Frontal cortex (tissue), 4 donors: ENCODE data around the gene TFAP2E. TPM values are rescaled to one million over a fixed set of nuclear protein-coding genes. Genes with fewer than 3 reads are reported as not detected.

Experiments
- DNase-seq, 2 donors: peaks; one replicate each; pipeline ENCODE4 v3.0.0; 2012; ENCODE audit warnings: low spot score in 2 of 2
- FAIRE-seq: peaks from 2 replicates; lab custom pipeline; 2012; peaks lifted over from hg19 to GRCh38; lab: Jason Lieb, UNC
- total RNA-seq: library from RNA; depleted of rRNA; stranded (reverse); fragments of >200 nt; gene quantifications from one replicate; pipeline ENCODE4 v1.2.3, GENCODE V29; 2014
- donor health status: control.
- donor health status: control.
- donor health status: control.

TFAP2E gene
- total RNA-seq, 1 donor from 2014 or later = under 0.01 TPM

- FAIRE-seq = no peak
- DNase-seq = no peak
Observed at GRCh38 chr1:35556484-35557117, 16.5 kb upstream of the TFAP2E start.

DNA sequence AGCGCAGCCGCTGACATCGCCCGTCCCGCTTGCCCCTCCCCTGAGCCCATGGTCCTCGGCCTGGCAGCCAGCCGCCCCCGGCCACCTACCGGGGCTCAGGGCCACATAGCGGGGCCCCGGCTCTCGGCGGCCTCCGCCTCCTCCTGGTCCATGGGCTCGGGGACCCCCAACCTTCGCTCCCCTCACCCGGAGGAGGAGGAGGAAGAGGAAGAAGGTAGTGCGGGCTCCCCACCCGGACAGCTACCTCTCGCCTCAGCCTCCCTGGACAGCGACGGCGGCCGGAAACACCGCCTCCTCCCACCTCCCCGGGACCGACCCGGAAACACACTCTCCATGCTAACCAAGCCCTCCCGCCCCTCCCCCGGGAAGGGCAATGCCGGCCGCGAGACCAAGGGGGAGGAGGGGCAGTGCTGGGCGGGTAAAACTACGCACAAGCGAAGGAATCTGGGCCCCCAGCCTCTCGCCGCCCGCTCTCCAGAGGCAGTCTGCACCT is 15.9 kb upstream of the TFAP2E start, which contains the start of gene KIAA0319L:
TSS of gene KIAA0319L (minus strand) at position 286 of the 493 bp plus-strand sequence. CDS start 2,912 bp downstream, outside the sequence.
- DNase-seq = peak; percentile 91 to 93
- FAIRE-seq = no peak

- DNase-seq = peak; percentile 91 to 92
- peak; percentile 10 for FAIRE-seq
Observed at GRCh38 chr1:35557611-35558373, 15.3 kb upstream of the TFAP2E start, which contains the start of gene NCDN. TSS of gene NCDN (plus strand) at chr1:35557799. CDS start at chr1:35558191, 392 bp downstream.

GRCh38 chr1:35558374-35559316 is 14.5 kb upstream of the TFAP2E start:
- no peak for FAIRE-seq
- peak in 1 of 2 donors; percentile 30 for DNase-seq

DNA sequence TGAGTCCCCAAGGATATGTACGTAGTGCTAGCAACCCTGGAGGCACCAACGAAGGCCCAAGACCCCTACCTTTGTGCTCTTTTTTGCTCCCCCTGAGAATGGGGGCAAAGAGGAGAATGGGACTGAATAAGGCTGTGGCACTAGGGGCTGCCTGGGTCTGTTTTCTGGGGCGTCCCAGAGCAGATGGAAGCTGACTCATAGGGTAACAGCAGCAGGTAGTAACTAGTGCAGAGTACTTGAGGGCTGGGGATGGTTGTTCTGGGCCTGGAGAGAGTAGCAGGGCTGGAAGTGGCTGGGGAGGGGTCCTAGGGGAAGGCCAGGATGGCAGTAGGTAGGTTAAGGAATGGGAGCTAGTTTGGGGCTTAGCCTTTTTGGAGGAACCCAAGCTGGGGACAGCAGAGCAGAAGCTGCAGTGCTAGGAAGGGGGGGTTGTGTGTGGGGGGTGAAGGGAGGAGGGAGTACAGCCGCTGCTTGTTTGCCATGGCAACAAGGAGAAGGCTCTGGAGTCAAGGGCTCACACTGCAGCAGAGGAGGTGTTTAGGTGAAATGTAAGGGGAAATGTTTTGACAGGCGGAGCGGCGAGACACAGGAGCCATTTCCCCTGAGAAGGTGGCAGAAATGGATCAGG is 13.7 kb upstream of the TFAP2E start:
- DNase-seq = no peak
- no peak for FAIRE-seq

GRCh38 chr1:35560256-35561225 is 12.6 kb upstream of the TFAP2E start:
- DNase-seq = peak in 1 of 2 donors; percentile 60
- FAIRE-seq = no peak

DNA sequence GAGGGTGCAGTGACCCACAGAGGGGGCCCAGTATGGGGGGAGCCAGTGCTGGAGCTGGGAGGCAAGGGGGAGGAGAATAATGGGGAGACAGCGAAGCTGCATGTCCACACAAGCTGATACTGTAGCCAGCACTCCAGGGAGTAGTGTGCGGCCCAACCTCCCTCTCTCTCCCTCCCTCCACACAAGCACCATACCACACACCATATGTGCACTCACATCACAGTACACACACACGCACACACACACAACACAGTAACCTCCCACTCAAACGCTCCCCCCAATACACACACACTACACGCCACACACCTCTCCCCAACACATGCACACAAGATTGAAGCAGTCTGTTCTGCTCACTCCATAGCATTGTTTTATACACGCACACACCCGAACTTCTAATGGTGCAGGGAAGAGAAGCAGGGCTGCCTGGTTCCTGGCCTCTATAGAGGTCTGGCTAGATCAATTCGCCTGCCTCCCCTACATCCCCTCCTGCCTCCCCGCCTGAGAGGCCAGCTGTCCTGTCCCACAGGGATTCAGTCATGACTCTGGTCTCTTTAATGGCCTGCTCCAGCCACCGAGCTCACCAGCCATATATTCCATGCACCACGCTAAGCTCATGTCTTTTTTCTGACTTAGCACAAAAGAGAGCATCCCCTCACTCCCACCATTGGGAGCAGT is 11.7 kb upstream of the TFAP2E start:
- no peak for DNase-seq
- FAIRE-seq = no peak

- DNase-seq (no peak), FAIRE-seq (no peak)
Observed at GRCh38 chr1:35561972-35562680, 11.0 kb upstream of the TFAP2E start.

DNA sequence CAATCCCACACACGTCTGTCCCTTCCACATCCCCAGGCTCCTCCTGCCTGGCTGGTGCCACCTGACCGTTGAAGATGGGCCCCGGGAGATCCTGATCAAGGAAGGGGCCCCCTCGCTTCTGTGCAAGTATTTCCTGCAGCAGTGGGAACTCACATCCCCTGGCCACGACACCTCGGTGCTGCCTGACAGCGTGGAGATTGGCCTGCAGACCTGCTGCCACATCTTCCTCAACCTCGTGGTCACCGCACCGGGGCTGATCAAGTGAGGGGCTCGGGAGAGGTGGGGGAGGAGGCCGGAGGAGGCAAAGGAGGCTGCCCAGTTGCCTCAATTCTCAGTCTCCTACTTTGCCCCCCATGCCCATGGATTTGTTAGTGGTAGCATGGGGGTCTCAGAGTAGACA is 9.9 kb upstream of the TFAP2E start:
- FAIRE-seq (no peak), DNase-seq (no peak)

DNA sequence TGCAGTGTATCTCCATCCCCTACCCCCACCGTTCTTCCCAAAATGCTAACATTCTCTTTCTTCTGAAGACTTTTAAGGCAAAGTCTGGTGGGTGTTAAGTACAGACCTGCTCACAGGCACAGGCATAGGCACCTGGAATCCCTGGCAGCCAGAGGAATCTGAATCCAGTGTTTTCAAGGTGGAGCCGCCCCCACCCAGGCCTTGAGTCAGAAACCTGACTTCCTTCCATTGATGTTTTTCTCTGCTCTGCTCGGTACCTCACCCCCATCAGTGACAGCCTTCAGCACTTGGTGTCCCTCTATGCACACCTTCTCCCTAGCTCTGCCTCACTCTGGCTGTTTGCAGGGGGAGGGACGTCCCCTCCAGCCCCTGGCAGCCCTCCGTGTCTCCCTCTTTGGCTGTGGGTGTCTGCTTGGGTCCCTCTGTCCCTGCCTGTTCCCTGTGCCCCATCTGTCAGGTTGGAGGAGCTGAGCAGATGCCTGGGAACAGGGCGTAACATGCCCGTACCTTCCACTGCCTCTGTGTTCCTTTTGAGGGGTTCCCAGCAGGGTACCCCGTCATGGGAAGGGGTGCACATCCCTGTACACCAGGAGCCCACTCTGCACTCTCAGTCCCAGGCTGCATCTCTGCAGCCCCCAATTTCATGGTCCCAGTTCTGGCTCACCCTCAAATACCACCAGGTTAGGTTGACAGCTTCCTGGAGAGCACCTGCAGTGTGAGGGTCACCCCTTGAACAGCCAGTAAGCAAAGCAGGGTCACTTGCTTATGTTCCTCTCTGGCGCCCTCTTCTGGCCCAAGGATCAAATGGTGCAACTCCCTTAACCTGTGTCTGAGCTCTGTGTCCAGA is 8.9 kb upstream of the TFAP2E start:
- DNase-seq (peak; percentile 66 to 75), FAIRE-seq (no peak)

DNA sequence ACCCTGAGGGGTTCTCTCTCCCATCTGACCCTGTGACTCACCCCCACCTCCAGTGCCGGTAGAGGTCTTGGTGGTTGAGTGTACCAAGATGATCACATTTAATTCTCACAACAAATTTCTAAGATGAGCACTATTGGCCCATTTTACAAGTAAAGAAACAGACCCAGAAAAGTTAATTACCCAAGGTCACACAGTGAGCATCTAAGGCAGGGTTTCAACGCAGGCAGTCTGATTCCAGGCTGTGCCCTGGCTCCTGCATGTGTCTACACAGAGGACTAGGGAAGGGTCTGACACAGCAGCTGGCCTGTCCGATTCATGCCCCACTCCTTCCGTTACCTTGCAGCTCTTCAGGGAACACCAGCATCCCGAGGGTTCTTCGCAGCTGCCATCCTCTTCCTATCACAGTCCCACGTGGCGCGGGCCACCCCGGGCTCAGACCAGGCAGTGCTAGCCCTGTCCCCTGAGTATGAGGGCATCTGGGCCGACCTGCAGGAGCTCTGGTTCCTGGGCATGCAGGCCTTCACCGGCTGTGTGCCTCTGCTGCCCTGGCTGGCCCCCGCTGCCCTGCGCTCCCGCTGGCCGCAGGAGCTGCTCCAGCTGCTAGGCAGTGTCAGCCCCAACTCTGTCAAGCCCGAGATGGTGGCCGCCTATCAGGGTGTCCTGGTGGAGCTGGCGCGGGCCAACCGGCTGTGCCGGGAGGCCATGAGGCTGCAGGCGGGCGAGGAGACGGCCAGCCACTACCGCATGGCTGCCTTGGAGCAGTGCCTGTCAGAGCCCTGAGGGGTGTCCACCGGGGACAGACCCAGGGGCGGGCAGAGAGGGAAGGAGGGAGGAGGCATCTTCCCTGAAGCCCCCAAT is 8.0 kb upstream of the TFAP2E start:
- DNase-seq = no peak
- FAIRE-seq = no peak

- FAIRE-seq (no peak), DNase-seq (no peak)
Observed at GRCh38 chr1:35565742-35566133, 7.4 kb upstream of the TFAP2E start.

GRCh38 chr1:35567947-35568558 is 5.1 kb upstream of the TFAP2E start:
- DNase-seq = no peak

GRCh38 chr1:35568975-35569395 is 4.1 kb upstream of the TFAP2E start:
- DNase-seq (peak; percentile 82 to 83), FAIRE-seq (peak; percentile 49)

More at GRCh38 chr1:35567947-35568558, 5.1 kb upstream of the TFAP2E start:
- FAIRE-seq = no peak

DNA sequence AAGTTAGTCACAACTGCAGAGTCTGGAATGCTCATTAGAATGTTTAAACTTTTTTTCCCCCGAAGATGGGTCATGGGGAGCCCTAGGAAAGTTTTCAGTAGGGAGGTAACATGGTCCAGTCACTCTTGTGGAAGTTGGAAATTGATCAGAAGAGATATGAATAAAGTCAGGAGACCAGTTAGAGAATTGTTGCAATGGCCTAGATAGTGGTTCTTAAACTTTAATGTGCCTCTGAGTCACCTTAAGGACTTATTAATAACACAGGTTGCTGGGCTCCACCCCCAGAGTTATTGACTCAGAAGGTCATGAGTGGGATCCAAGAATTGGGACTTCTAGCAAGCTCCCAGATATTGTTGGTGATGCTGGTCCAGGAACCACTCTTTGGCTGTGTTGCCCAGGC is 3.2 kb upstream of the TFAP2E start:
- DNase-seq (no peak), FAIRE-seq (no peak)
